ENCODE data around the gene GNAL. TPM values are rescaled to one million over a fixed set of nuclear protein-coding genes. Genes with fewer than 3 reads are reported as not detected.

GNAL gene
- total and polyA plus RNA-seq, 2 experiments from 2014 or later: 7.5 to 21.6 TPM

GRCh38 chr18:11740461-11740860 is 51.4 kb downstream of the GNAL start (continued):
- TF ChIP-seq, protein P1, sequence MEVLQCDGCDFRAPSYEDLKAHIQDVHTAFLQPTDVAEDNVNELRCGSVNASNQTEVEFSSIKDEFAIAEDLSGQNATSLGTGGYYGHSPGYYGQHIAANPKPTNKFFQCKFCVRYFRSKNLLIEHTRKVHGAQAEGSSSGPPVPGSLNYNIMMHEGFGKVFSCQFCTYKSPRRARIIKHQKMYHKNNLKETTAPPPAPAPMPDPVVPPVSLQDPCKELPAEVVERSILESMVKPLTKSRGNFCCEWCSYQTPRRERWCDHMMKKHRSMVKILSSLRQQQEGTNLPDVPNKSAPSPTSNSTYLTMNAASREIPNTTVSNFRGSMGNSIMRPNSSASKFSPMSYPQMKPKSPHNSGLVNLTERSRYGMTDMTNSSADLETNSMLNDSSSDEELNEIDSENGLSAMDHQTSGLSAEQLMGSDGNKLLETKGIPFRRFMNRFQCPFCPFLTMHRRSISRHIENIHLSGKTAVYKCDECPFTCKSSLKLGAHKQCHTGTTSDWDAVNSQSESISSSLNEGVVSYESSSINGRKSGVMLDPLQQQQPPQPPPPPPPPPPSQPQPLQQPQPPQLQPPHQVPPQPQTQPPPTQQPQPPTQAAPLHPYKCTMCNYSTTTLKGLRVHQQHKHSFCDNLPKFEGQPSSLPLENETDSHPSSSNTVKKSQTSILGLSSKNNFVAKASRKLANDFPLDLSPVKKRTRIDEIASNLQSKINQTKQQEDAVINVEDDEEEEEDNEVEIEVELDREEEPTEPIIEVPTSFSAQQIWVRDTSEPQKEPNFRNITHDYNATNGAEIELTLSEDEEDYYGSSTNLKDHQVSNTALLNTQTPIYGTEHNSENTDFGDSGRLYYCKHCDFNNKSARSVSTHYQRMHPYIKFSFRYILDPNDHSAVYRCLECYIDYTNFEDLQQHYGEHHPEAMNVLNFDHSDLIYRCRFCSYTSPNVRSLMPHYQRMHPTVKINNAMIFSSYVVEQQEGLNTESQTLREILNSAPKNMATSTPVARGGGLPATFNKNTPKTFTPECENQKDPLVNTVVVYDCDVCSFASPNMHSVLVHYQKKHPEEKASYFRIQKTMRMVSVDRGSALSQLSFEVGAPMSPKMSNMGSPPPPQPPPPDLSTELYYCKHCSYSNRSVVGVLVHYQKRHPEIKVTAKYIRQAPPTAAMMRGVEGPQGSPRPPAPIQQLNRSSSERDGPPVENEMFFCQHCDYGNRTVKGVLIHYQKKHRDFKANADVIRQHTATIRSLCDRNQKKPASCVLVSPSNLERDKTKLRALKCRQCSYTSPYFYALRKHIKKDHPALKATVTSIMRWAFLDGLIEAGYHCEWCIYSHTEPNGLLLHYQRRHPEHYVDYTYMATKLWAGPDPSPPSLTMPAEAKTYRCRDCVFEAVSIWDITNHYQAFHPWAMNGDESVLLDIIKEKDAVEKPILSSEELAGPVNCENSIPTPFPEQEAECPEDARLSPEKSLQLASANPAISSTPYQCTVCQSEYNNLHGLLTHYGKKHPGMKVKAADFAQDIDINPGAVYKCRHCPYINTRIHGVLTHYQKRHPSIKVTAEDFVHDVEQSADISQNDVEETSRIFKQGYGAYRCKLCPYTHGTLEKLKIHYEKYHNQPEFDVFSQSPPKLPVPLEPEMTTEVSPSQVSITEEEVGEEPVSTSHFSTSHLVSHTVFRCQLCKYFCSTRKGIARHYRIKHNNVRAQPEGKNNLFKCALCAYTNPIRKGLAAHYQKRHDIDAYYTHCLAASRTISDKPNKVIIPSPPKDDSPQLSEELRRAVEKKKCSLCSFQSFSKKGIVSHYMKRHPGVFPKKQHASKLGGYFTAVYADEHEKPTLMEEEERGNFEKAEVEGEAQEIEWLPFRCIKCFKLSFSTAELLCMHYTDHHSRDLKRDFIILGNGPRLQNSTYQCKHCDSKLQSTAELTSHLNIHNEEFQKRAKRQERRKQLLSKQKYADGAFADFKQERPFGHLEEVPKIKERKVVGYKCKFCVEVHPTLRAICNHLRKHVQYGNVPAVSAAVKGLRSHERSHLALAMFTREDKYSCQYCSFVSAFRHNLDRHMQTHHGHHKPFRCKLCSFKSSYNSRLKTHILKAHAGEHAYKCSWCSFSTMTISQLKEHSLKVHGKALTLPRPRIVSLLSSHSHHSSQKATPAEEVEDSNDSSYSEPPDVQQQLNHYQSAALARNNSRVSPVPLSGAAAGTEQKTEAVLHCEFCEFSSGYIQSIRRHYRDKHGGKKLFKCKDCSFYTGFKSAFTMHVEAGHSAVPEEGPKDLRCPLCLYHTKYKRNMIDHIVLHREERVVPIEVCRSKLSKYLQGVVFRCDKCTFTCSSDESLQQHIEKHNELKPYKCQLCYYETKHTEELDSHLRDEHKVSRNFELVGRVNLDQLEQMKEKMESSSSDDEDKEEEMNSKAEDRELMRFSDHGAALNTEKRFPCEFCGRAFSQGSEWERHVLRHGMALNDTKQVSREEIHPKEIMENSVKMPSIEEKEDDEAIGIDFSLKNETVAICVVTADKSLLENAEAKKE (CRISPR knock-in tag; IDR thresholded peaks at IDR 0.05): no peak
- TF ChIP-seq, protein P2, sequence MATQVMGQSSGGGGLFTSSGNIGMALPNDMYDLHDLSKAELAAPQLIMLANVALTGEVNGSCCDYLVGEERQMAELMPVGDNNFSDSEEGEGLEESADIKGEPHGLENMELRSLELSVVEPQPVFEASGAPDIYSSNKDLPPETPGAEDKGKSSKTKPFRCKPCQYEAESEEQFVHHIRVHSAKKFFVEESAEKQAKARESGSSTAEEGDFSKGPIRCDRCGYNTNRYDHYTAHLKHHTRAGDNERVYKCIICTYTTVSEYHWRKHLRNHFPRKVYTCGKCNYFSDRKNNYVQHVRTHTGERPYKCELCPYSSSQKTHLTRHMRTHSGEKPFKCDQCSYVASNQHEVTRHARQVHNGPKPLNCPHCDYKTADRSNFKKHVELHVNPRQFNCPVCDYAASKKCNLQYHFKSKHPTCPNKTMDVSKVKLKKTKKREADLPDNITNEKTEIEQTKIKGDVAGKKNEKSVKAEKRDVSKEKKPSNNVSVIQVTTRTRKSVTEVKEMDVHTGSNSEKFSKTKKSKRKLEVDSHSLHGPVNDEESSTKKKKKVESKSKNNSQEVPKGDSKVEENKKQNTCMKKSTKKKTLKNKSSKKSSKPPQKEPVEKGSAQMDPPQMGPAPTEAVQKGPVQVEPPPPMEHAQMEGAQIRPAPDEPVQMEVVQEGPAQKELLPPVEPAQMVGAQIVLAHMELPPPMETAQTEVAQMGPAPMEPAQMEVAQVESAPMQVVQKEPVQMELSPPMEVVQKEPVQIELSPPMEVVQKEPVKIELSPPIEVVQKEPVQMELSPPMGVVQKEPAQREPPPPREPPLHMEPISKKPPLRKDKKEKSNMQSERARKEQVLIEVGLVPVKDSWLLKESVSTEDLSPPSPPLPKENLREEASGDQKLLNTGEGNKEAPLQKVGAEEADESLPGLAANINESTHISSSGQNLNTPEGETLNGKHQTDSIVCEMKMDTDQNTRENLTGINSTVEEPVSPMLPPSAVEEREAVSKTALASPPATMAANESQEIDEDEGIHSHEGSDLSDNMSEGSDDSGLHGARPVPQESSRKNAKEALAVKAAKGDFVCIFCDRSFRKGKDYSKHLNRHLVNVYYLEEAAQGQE (IDR thresholded peaks at IDR 0.05; ENCODE audit: unreplicated experiment): no peak
- TF ChIP-seq ZNF331 (CRISPR knock-in tag; IDR thresholded peaks at IDR 0.05; ENCODE audit: low read depth) (no peak), POLR2AphosphoS5 (IDR thresholded peaks at IDR 0.05; ENCODE audit: low read depth) (no peak), ZNF114 (CRISPR knock-in tag; IDR thresholded peaks at IDR 0.05) (no peak), ETS1 (IDR thresholded peaks at IDR 0.05) (no peak)

All from GM23338 (cell line).